HG03097 (cell line): ENCODE data around the gene ZIC1.

ENCODE experiments used
- ATAC-seq: cut with Tn5 transposase; IDR thresholded peaks from one replicate; pipeline ENCODE4 v1.9.1; 2021; ENCODE audit not compliant: unreplicated experiment, low FRiP score

The ZIC1 gene

DNA sequence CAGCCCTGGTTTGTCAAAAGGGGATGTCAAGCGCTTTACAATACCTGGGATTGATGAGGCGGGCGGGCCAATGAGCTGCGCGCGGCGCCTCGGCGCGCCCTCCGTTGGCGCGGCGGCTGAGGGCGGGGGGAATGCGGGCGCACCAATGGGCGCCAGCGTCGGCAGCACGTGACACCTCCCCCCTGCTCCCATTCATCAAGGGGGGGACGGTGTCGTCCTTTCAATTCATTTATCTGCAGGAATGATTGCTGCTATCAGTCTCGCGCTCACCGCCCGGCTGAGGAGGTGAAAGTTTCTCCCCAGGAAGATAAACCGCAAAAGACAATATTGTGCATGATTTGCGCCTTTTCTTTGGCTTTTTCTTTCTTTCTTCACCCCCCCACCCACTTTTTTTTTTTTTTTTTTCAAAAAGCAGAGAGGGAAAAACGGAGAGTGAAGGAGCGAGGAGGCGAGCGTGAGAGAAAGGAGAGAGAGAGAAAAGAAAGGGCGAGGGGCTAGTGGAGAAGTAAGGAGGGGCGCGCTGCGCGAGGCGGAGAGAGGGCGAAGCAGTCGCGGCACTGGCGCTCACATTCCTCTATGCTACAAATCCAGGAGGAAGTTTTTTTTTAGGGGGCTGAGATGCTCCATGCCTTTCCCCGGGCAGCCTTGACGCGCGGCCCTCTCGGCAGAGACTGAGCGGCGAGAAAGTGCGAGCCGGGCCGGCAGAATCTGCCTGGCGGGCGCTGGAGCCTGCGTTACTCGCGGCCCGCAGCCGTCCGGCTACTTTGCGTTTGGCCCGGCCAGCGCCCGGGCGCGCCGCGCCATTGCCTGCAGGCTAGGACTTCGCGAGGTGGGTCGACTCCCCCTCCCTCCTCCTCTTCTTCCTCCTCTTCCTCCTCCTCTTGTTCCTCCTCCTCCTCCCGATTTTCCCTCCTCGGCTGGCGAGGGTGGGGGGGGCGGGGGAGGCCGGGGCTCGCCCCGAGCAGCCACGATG lies at the start of gene ZIC1:
TSS of gene ZIC1 (plus strand) at position 223 of the 973 bp plus-strand sequence. CDS start at position 971, 748 bp downstream.
- no peak for ATAC-seq

DNA sequence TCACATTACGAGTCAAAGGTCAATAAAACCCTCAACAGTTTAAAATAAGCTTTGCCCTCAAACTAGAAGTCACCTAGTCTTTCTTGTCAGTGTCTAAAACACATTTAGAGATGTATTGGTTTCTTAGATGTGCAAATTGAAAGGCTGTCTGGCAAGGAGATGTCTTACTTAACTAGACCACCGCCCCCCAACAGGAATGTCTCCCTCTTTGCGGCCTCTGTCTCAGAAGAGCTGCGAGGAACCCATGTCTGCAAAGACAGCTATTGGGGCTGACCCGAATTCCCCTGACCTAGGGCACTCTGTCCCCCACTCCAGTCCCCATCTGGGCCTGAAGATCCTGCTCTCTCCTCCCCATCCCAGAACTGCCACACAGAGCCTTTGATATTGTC lies 49.1 kb upstream of the ZIC1 start:
- no peak for ATAC-seq

DNA sequence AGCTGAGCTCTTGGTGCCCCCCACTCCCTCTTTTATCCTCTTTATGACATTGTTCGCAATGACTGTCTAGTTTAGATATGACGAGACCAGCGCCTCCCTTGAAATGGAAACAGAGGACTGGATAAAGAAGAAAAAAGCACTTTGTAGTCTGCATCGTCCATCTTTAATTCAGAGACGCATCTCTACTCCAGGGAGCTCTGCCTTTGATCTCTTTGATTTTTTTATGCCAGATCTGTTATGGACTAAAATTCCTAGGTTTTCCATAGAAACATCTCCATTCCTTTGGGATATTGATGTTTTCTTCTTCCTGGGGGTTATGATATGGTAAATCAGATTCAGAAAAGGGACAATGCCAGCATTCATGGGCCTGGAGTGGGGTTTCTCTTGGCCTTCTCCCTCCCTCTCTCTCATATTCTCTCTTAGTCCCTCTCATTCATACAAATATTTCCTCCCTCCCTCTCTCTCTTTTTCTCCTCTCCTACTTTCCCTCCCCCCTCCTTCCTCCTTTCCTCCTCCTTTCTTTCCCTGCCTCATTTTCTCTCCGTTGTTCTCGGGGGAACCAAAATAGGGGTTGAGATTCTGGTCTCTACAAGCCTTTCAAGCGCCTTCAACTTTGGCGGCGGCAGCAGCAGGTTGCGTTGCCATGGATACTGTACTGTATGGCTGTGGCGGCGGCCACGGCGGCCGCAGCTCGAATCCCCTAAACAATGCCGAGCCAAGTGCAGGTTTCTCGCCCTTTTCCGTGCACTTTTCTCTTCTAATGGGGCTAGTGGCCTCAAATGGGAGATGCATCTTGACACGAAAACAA lies 48.3 kb upstream of the ZIC1 start:
- ATAC-seq: no peak

GRCh38 chr3:147361454-147362420 lies 47.4 kb upstream of the ZIC1 start:
- no peak for ATAC-seq

- no peak for ATAC-seq
Observed at GRCh38 chr3:147364771-147365170, 44.4 kb upstream of the ZIC1 start.

DNA sequence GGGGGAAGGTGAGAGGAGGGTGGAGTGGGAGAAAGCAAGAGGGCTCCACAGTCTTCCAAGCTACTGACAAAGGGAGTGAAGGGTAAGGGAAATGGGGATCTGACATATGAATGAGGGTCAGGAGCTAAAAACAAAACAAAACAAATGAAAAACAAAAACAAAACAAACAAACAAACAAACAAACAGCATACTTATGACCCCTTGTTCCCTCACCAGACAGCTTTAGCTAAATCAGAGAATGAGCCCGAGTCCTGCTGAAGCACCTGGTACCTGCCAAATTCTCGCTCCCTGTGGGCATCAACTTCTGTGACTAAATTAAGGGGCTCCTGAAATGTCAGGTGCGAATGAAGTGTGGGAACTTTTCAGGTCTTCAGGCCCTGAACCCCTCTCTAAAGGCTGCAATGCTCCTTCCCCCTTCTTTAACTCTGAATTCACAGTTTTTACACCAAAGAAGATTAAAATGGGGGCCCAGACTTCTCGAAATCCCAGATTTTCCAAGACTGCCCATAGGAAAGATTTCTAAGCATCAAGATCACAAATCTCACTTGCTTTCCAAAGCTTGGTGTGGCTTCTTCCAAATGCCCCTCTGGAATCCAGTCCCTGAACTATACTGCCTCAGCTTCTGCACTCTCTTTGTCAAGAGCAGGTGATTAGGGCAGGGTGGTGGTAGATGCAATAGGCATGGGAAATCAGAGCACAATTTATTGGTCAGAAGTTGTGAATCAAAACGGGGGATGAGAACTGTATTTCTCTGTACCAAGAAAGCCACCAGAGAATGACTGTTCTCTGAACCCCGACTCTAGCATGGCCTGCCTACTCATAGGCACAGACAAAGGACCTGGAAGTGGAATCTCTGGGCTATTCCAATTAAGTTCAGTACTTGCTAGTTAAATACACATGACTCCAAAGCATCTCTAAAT lies 43.7 kb upstream of the ZIC1 start:
- no peak for ATAC-seq

- ATAC-seq: no peak
Observed at GRCh38 chr3:147367676-147368075, 41.5 kb upstream of the ZIC1 start.

DNA sequence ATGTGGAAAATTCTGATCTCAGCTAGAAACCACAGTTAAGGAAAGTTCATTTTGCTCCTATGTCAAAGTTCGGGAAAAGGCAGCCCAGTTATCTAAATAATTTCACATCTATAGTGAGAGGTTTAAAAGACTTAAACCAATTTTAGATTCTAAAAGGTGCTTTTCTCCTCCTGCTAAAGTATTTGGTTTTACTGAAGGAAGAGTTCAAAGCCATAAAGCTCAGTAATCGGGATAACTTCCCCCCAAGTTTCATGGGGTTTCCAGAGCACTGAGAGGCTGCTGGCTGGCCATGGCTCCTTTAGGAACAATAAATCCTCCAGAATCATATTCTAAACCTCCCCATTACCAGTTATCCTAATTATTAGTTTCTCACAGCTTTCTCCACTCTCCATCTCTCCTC lies 41.0 kb upstream of the ZIC1 start:
- ATAC-seq: no peak

- ATAC-seq: no peak
Observed at GRCh38 chr3:147368561-147369221, 40.5 kb upstream of the ZIC1 start.

DNA sequence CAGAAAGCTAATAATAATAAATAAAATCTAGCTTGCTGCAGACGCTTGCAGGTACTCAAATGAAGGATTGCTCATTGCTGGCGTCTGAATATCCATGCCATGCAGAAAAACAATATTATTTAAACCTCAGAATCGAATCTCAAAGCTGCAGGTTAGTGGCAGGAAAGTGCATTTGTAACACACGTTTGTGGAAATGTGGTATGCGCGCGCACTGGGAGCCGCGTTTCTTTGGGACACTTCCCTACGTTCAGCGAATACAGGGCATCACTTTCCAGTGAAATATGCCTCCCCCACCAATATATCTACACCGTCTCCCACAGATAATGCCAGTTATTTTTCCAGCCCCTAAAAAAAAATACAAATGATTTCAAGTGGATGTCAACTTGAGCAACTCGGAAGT lies 39.9 kb upstream of the ZIC1 start:
- ATAC-seq: no peak

DNA sequence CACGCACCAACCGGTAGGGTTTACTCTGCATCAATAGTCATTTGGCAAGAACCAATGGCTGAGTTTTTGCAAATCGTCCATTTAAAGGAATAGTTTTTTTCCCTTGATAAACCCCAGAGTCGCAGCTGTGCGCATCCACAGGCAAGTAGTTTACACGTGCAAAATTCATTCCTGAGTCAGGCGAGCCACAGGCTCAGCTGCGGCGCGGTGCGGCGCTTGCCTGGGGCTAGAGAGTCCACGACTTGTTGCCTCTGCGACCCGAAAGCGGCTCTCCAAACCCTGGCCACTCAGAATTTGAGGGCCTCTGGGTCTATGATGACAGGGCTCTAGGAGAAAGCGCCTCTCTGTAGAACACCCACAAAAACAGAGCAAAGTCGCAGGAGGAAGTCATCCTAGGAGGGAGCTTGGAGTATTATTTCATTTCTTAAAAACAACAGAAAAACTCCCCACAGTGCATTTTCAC lies 39.5 kb upstream of the ZIC1 start:
- ATAC-seq: no peak

GRCh38 chr3:147370349-147370748 lies 38.8 kb upstream of the ZIC1 start:
- ATAC-seq: no peak

DNA sequence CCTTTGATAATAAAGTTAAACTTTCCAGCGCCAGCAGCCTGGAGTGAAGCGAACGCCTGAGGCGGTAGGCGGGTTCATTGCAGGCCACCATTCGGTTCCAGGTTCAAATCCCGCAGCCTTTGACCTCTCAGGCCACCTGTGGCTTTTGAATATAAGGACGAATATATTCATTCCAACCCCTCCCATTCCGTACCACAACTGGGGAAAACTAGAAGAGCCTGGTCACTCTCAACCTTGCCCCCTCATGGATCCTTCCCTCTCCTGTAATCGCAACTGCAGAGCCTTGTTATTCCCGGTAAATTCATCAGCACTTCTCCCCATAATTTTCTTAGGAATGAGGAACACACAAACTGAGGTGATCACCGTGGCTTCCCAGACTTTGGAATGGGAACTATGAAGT lies 38.0 kb upstream of the ZIC1 start:
- ATAC-seq: no peak

DNA sequence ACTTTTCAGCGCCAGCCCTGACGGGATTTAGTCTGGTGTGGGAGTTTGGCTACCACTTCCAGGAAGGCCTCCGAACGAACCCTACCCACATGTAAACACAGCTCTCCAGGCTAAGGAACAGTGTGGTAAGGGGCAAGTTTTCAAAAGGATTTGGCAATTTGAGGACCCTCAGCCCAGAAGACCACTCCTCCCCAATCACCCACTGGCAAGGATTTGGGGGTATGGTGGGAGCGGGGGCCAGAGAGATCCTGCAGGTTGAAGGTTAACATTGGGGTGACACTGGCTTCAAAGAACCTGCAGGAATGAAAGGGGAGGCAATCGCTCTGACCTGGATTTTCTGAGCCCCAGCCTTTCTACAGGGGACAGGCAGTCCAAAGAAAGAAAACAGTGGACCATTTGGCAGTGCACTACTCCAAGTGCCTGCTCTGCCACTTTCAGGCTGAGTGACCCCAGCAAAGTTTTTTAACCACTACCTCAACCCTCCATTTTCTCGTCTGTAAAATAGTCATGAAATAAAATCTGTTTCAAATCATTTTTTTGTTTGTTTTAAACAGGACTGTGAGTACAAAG lies 37.3 kb upstream of the ZIC1 start:
- no peak for ATAC-seq

GRCh38 chr3:147372525-147373027 lies 36.6 kb upstream of the ZIC1 start:
- no peak for ATAC-seq

DNA sequence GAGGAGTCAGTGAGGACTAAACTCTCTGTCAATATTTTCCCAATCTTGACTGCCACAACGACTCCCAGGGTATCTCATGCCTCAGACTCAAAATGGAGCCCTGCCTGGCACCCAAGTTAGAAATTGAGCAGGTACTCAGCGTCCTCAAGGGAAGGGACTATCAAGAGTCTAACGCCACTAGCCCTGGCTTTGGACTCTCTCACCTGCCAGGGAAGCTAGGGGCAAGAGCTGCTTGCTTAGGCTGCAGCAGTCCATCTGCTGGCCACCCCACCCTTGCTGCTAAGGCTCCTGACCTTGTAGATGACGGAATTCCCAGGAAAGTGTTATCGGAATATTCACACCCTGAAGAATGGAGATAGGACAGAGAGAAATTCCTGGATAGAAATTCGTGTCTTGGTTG lies 35.9 kb upstream of the ZIC1 start:
- no peak for ATAC-seq

DNA sequence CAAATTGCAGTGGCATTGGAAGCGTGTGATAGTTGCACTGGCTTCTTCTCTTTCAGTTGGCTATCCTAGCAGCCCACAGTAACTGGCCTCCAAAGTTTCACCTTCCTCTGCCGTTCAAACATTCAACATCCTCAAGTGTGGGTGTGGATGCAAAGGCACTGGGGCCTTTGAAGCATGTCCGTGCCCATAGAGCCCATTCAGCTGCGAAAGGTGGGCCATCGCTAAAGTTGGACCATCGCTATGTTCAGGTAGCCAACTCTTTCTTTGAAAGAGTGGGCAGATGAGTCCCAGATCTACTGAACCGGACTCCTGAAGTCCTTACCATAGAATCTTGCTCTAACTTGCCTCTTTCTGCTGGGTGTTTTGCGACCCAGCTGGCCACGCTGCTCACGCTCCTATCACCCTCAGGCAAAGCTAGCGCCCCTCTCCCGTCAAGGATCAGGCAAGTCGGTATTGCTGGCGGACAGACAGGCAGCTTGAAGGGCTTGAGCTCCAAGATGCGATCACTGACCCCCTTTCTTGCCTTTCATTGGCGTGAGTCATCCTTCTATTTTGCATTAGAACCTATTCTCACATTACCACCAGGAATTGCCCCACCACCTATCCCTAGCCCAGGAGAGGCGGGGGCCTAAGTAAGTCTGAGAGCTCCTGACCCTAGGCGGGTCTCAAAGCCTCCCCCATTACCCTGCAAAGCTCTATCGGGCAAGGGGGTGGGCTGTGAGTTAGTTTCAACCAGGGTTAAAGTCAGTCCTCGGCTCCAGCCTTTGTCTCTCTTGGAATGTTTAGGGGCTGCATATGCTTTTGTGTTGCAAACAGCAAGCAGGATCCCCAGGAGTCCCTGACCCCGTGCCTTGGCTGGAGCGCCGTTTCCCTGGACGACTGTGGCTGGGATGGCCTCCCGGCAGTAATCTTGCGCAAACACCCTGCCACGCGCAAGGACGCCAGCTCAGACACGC lies 31.5 kb upstream of the ZIC1 start:
- ATAC-seq: no peak
